Astrocyte of the spinal cord (primary cell): ENCODE measurements around the gene PLA2G3.

ENCODE experiments used
- DNase-seq: peaks from one replicate; pipeline ENCODE4 v3.0.0; 2011; ENCODE audit warnings: low read depth, low spot score
- H3K4me3 ChIP-seq: 2 replicates; pipeline ENCODE4 v1.5.1; 2011; ENCODE audit warnings: low read depth, mild to moderate bottlenecking, low read length, moderate library complexity
- CTCF ChIP-seq: IDR thresholded peaks from 2 replicates; pipeline ENCODE4 v1.5.1; 2012; ENCODE audit warnings: low read depth, mild to moderate bottlenecking, low read length, inconsistent platforms
- in situ Hi-C: cut with HindIII; loops from 2 replicates; pipeline ENCODE4 v1.10.0; 2017; ENCODE audit warnings: low sequenced_read_pairs

Gene PLA2G3

GRCh38 chr22:31096657-31097279 is 43.5 kb downstream of the PLA2G3 start:
- no peak overlapping the region for H3K4me3 ChIP-seq
- no peak for TF ChIP-seq CTCF
- in situ Hi-C loops: no loop called here
- DNase-seq: no peak

- in situ Hi-C loops: no loop called here
- TF ChIP-seq CTCF: no peak
- no peak for DNase-seq
- no peak overlapping the region for H3K4me3 ChIP-seq
Observed at GRCh38 chr22:31095637-31096249, 44.6 kb downstream of the PLA2G3 start.

GRCh38 chr22:31094741-31095140 is 45.6 kb downstream of the PLA2G3 start:
- no peak for DNase-seq
- no peak overlapping the region for H3K4me3 ChIP-seq
- in situ Hi-C loops: no loop called here

GRCh38 chr22:31094021-31094551 is 46.2 kb downstream of the PLA2G3 start:
- in situ Hi-C loops: no loop called here
- DNase-seq: no peak
- no peak for TF ChIP-seq CTCF
- H3K4me3 ChIP-seq: no peak overlapping the region

More at GRCh38 chr22:31094741-31095140, 45.6 kb downstream of the PLA2G3 start:
- no peak for TF ChIP-seq CTCF

- DNase-seq: no peak
- in situ Hi-C loops: no loop called here
- H3K4me3 ChIP-seq: no peak overlapping the region
- TF ChIP-seq CTCF: no peak
Observed at GRCh38 chr22:31093086-31093850, 47.0 kb downstream of the PLA2G3 start.

GRCh38 chr22:31092161-31092560 is 48.1 kb downstream of the PLA2G3 start:
- in situ Hi-C loops: no loop called here
- H3K4me3 ChIP-seq: no peak overlapping the region
- no peak for DNase-seq
- no peak for TF ChIP-seq CTCF
